ENCODE results near the gene SNAP29.
"Not testable (repeated sequence)": the region's sequence is repeated elsewhere in the genome, so short reads cannot be mapped to it uniquely, and the experiment has no call there.

The SNAP29 gene

GRCh38 chr22:20867179-20868024 lies 8.6 kb downstream of the SNAP29 start:
- DNase-seq: no peak

- no peak for DNase-seq
Observed at GRCh38 chr22:20868025-20868962, 9.5 kb downstream of the SNAP29 start.

GRCh38 chr22:20869234-20869633 lies 10.4 kb downstream of the SNAP29 start:
- DNase-seq: no peak

GRCh38 chr22:20873214-20873613 lies 14.4 kb downstream of the SNAP29 start:
- no peak for DNase-seq

GRCh38 chr22:20875296-20875695 lies 16.5 kb downstream of the SNAP29 start:
- DNase-seq: no peak

- DNase-seq: no peak
Observed at GRCh38 chr22:20877715-20878114, 18.9 kb downstream of the SNAP29 start.

GRCh38 chr22:20881231-20881630 lies 22.4 kb downstream of the SNAP29 start:
- DNase-seq: no peak

GRCh38 chr22:20881869-20882815 lies 23.3 kb downstream of the SNAP29 start:
- no peak for DNase-seq

GRCh38 chr22:20882855-20883254 lies 24.0 kb downstream of the SNAP29 start:
- no peak for DNase-seq

- DNase-seq: no peak
Observed at GRCh38 chr22:20884454-20884853, 25.6 kb downstream of the SNAP29 start.

- no peak for DNase-seq
Observed at GRCh38 chr22:20885017-20885556, 26.3 kb downstream of the SNAP29 start.

- peak; percentile 56 for DNase-seq
Observed at GRCh38 chr22:20885557-20886323, 26.9 kb downstream of the SNAP29 start.

- no peak for DNase-seq
Observed at GRCh38 chr22:20887375-20887774, 28.6 kb downstream of the SNAP29 start.

GRCh38 chr22:20889025-20889704 lies 30.4 kb downstream of the SNAP29 start:
- no peak for DNase-seq

GRCh38 chr22:20889904-20890540 lies 31.2 kb downstream of the SNAP29 start:
- DNase-seq: no peak

- no peak for DNase-seq
Observed at GRCh38 chr22:20890975-20891374, 32.2 kb downstream of the SNAP29 start.

GRCh38 chr22:20897737-20898136 lies 38.9 kb downstream of the SNAP29 start:
- not testable (repeated sequence) for DNase-seq

GRCh38 chr22:20899827-20900423 lies 41.1 kb downstream of the SNAP29 start:
- no peak for DNase-seq

- DNase-seq: not testable (repeated sequence)
Observed at GRCh38 chr22:20901093-20902033, 42.6 kb downstream of the SNAP29 start.

All from CD4-positive, alpha-beta T cell treated with Interleukin-6 for 4 hours (primary cell).